ENCODE measurements around the gene NFIC.

The NFIC gene

GRCh38 chr19:3359015-3359918 is 7.1 kb upstream of the NFIC start:
- peak; percentile 80 for DNase-seq (ENCODE audit: low read depth, low spot score)

DNA sequence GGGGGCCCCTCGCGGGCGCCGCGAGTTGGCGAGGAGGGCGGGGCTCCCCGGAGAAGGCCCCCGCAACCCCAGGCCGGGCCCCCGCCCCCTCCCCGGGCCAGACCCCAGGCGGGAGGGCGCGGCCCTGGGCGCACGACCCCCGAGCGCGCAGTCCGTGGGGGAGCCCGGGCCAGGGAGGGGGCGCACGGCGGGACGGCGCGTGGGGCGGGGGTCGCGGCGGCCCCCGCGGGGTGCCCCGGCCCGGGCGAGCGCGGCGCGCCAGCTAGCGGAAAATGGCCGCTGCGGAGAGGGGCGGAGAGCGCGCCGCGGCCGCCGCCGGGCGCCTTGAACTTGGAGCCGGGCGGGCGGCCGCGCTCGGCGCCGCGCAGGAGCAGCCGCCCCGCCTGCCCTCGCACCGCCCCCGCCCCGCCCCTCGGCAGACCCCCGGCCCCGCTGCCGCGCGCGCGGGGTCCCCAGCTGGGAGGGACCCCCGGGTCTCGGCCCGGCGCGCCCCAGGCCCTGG is 6.4 kb upstream of the NFIC start:
- DNase-seq (ENCODE audit: low read depth, low spot score), result peak; percentile 74

DNA sequence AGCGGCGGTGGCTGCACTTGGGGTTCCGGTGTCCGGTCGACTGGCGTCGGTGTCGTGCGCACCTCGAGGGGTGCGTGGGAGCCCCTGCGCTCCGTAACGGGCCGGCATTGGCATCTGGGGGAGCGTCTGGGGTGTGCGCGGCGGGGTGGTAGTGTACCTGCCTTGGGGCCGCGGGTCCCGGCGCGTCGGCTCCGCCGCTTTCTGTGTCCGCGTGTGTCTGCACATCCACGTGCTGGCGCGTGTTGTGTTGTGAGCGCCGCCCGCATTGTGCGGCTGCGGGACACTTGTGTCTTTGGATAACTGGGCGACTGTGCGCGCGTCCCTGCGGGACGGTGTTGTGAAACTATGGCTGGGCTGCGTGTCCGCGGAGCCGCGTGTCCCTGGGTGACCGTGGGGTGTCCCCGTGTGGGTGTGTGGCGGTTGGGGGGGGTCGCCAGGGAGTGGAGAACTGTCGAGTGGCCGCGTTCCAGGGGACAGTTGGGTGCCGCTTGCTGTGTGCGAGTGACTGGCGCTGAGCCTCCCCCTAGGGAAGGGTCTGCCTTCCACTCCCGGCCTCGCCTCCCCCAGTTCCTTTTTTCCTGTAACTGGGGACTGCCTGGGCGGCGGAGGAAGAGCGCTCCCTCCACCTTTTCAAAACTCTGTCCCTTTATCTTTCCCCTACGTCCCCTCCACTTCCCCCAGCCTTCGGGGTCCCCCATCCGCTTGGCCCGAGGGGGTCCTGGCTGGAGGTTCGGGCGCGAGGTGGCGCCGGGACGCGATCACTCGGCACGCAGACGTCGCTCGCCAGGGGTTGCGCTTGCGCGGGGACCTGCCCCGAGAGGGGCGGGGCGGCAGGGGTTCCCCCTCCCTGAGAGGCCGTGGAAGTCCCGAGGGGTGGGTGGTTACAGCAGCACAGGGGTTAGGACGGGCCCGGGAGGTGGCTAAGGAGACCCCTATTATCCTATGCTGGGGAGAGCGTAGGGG is 5.7 kb upstream of the NFIC start:
- DNase-seq (ENCODE audit: low read depth, low spot score), result peak; percentile 71

DNA sequence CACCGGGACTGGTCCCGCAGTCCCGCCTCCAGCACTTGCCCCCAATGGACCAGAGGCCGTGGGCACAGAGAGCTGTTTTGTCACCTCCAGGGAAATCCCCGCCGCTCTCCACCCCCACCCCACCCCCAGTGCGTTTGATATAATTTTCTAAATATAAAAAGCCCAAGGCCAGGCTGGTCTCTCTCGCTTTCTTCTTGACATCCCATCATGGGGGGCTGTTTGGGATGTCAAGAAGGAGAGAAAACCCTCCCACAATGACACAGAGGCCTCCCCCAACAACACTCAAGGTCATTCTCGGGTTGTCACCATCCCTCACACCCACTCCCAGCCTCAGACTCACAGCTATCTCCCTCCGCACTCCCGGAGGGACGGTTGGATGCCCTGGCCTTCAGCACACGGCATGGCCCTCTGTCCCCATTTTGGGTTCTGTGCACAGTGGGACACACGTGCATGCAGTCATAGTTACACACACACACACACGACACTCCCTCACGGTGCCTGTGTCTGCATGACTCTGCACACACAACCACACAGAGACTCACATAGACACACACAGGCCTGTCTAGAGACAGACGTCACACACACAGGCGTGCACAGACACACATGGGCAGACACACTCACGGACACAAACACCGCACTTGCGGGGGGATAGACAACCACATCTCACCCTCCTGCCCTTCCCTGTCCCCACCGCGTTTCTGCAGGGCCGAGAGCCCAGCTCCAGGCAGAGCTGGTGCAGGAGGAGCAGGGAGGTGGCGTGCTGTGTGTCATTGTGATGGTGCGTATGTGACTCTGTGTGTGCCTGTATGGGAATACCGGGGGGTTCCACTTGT is 4.8 kb upstream of the NFIC start:
- no peak for DNase-seq (ENCODE audit: low read depth, low spot score)

GRCh38 chr19:3362217-3362906 is 4.0 kb upstream of the NFIC start:
- DNase-seq (ENCODE audit: low read depth, low spot score), result no peak

GRCh38 chr19:3363841-3364500 is 2.4 kb upstream of the NFIC start:
- no peak for DNase-seq (ENCODE audit: low read depth, low spot score)

DNA sequence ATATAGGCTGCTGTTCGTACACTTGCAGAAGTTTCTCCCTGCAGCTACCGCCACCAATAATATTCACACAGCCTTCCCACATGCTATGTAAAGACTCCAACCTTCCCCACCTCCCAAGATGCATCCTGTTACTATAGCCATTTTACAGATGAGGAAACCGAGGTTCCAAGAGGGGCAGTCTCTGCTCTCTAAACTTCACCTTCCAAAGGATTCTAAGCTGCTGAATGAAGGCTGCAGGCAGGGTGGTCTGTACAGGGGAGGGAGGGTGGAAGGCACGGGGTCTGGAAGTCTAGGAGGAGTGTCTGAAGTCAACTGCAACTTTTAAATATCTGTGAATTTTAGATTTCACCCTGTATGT is 1.9 kb upstream of the NFIC start:
- DNase-seq (ENCODE audit: low read depth, low spot score), result no peak

GRCh38 chr19:3365093-3365835 is 1.1 kb upstream of the NFIC start:
- DNase-seq (ENCODE audit: low read depth, low spot score), result no peak

DNA sequence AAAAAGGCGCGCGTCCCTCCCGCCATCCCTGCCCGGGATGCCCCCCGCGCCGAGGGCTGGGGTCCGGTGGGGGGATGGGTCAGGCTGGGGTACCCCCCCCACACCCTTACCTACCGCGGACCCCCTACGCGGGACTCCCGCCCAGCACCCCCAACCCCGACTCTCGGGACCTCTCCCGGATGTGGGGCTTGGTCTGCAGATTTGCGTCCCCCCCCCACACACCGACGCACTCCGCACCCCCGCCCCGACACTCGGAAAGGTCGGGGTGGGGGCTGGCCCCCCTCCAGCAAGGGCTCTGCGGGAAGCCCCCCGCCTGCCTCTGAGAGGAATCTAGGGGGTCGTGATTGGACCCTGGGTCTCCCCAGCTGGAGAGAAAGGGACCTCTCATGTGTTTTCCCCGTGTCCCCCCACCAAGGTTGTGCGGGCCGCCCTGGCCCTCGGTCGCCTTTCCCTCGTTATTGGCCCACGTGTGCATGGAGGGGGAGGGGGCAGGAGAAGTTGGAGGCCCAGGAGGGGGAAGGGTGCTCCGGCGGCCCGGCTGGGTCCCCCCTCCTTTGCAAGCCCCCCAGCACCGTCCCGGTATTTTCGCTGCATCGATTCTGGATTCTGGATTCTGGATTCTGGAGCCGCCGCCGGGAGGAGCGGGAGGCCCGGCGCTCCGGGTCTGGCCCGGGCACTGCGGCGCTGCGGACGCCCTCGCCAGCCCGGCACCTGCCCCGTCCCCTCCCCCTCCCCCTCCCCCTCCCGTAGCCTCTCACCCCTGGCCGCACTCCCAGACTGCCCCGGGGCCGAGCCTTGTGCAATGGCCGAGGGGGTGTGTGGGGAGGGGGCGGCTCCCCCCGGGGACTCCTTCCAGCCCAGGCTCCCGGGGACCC is 607 bp downstream of the NFIC start:
- DNase-seq (ENCODE audit: low read depth, low spot score), result peak; percentile 62

DNA sequence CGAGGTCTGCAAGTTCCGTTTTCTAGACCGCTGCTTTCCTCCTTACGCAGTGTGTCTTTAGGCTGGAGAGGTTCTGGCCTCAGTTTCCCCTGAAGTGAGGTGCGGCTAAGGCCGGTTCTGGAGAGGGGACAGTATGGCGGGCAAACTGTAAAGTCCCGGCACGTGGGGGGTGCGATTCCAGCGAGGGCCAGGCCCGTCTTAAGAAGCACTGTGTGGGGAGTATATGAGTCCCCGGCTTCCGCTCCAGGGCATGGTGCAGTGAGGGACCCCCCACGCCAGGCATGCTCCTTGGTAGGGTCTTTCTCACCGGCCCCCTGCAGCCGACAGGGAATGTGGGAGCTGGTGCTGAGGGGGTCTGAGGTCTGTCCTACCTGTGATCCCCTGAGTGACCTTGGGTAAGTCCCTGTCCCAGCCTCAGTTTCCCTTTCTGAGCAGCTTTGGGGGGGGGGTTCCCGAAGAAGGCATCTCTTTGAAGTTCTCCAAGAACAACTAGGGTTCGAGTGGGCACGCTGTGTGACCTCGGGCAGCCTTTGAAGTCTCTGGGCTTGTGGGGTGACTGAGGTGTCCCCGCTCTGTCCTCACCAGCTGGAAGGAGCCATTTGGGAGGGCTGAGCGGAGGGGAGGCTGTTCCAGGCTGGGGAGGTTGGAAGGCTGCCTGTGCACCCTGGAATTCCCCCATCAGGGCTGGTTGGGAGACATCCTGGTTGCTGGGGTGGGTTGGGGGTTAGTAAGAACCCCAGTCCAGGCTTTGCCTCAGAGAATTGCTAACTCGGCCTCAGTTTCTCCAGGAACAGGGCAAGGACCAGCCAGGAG is 1.5 kb downstream of the NFIC start:
- peak; percentile 38 for DNase-seq (ENCODE audit: low read depth, low spot score)

DNA sequence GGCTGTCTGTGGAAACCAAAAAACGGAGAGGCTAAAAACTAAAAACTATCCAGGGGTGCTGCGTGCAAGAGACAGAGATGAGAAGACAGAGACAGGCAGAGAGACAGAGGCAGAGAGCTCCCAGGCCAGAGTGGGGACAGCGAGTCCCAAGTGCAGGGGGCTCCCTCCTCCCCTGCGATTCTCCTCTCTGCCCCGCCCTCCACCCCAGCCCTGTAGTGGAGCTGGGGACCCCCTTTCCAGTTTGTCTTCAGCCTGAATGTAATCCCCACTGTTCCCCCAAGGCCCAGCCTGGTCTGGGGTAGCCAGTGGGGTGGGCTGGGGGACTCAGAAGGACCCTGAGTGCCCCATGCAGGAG is 2.0 kb downstream of the NFIC start:
- DNase-seq (ENCODE audit: low read depth, low spot score), result no peak

DNA sequence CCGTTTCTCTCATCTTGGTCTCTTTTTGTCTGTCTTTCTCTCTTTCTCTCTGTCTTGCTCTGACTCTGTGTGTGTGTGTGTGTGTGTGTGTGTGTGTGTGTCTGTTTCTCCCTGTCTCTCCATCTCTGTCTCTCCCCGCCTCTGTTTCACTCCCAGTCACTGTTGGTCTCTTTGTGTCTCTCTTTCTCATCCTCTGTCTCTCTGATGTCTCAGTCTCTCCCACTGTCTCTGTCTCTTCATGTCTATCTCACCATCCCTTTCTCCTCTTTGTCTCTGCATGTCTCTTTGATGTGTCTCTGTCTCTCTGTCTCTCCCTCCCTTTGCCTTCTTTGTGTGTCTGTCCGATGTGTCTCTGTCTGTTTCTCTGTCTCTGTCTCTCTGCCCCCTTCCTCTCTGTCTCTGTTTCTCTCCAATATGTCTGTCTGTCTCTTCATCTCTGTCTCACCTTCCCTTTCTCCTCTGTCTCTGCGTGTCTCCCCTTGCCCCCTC is 2.5 kb downstream of the NFIC start:
- DNase-seq (ENCODE audit: low read depth, low spot score), result peak; percentile 48

GRCh38 chr19:3369337-3370213 is 3.2 kb downstream of the NFIC start:
- DNase-seq (ENCODE audit: low read depth, low spot score), result peak; percentile 78

DNA sequence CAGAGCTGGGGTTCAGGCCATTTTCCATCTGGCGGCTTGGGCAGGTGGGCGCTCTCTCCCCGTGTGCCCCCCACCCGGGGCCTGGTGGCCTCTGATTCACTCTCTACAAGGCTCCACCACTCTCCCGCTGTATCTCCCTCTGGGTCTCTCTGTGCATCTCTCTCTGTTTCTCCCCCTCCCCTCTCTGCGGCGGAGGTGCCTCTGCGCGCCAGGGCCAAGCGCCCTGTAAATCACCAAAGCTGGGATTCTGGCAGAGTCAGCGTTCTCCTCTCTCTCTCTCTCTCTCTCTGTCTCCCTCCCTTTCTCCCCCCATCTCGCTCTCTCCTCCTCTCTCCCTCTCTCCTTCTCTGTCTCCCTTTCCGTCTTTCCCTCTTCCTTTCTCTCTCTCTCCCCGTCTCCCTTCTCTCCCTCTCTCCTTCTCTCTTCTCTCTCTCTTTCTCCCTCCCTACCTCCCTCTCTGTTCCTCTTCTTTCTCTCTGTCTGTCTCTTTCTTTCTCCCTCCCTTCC is 3.9 kb downstream of the NFIC start:
- DNase-seq (ENCODE audit: low read depth, low spot score), result peak; percentile 59

- DNase-seq (ENCODE audit: low read depth, low spot score), result no peak
Measured at GRCh38 chr19:3370728-3371591, 4.6 kb downstream of the NFIC start.
